Aortic smooth muscle cell (primary cell): ENCODE results near the gene ARF1. TPM values are rescaled to one million over a fixed set of nuclear protein-coding genes. Genes with fewer than 3 reads are reported as not detected.

ENCODE experiments used
- total RNA-seq: library from RNA; depleted of rRNA; stranded (reverse); fragments of >200 nt; gene quantifications from 2 replicates; pipeline ENCODE4 v1.2.3, GENCODE V29; 2014

The ARF1 gene
- 219 and 282 TPM in 2 replicates for total RNA-seq

GRCh38 chr1:228082214-228082917 is at the start of gene ARF1:
Gene ARF1, plus strand, starts transcription at chr1:228082708. Its CDS starts 14,407 bp downstream, at chr1:228097115.

GRCh38 chr1:228102791-228103620 is 20.5 kb downstream of the ARF1 start, which contains the start of gene C1orf35:
Gene C1orf35, minus strand, starts transcription at chr1:228103325. Its CDS starts 98 bp downstream, at chr1:228103227.

GRCh38 chr1:228109073-228109961 is 26.8 kb downstream of the ARF1 start, which contains the start of gene MRPL55:
Gene MRPL55, minus strand, starts transcription at chr1:228109299. Its CDS starts 1,039 bp downstream, at chr1:228108260.

GRCh38 chr1:228139931-228140723 is 57.6 kb downstream of the ARF1 start, which contains the start of gene GUK1:
Gene GUK1, plus strand, starts transcription at chr1:228140279. Its CDS starts 24 bp downstream, at chr1:228140303.

Other genes starting within 250 kb of the ARF1 start
- gene WNT9A, start 134.8 kb upstream of the ARF1 start, total RNA-seq, result 0.44 and 0.79 TPM in 2 replicates
- gene WNT3A, start 75.7 kb upstream of the ARF1 start, total RNA-seq, result not detected in 2 replicates
- 6.0 and 7.8 TPM in 2 replicates for gene C1orf35, start 20.6 kb downstream of the ARF1 start, total RNA-seq
- 47.8 and 65.7 TPM in 2 replicates for gene MRPL55, start 26.6 kb downstream of the ARF1 start, total RNA-seq
- gene GUK1, start 57.6 kb downstream of the ARF1 start, total RNA-seq, result 780 and 785 TPM in 2 replicates
- 3.2 and 4.6 TPM in 2 replicates for gene GJC2, start 67.2 kb downstream of the ARF1 start, total RNA-seq
- 3.3 and 3.7 TPM in 2 replicates for gene IBA57, start 83.1 kb downstream of the ARF1 start, total RNA-seq
- gene OBSCN, start 125.3 kb downstream of the ARF1 start, total RNA-seq, result 2.7 and 2.9 TPM in 2 replicates